ENCODE results near the gene MYO9A. TPM values are rescaled to one million over a fixed set of nuclear protein-coding genes. Genes with fewer than 3 reads are reported as not detected.
A peak's percentile ranks its signal among the peaks of the same experiment; 100 is the strongest.

Gene MYO9A
- polyA plus RNA-seq, 3 donors = 3.9 to 6.6 (median 5.0) TPM

DNA sequence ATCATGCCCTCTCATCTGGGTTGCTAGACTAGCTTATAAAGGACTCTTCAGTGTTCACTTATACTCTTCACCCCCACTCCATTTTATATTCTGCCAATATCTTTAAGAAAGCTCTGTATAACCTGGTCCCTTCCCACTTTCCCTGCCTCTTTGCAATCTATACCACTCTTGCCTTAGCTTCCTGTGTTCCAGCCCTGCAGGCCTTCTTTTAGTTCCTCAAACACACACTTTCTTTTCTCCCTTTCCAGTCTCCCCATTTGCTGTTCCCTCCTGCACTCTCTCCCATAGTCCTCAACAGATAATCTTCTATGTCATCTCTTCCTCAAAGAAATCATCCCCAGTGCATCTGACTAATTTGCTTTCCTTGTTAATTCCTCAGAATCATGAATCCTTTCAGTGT lies 29.0 kb upstream of the MYO9A start:
- peaks cover 13% of the 10 kb centered on the region for H3K4me1 Mint-ChIP-seq
- Histone ChIP-seq H2AFZ (ENCODE audit: insufficient read depth, low read depth, low read length, poor library complexity, severe bottlenecking) (no peak overlapping the region), H3K36me3 (replicated peaks in 1 of 2; ENCODE audit: control insufficient read depth in 1 of 2, insufficient read depth in 2 of 2, low read length in 2 of 2) (no peaks in the 10 kb centered on the region), H3K9ac (ENCODE audit: insufficient read depth, low read length, poor library complexity, severe bottlenecking) (no peak overlapping the region), H3K9me3 (replicated peaks in 1 of 2; ENCODE audit: control insufficient read depth in 1 of 2, insufficient read depth in 1 of 2, low read length in 2 of 2) (no peaks in the 10 kb centered on the region), H3K4me1 (ENCODE audit: control insufficient read depth in 1 of 2, insufficient read depth in 2 of 2, low read length in 2 of 2) (peaks cover 11 to 12% of the 10 kb centered on the region in 2 donors), H3K4me3 (replicated peaks in 1 of 3; ENCODE audit: low read depth in 2 of 3, low read length in 3 of 3) (no peak overlapping the region), H3K4me2 (replicated peaks; ENCODE audit: extremely low read depth, low read length, poor library complexity, severe bottlenecking) (no peak overlapping the region), H3K27me3 (ENCODE audit: control insufficient read depth in 2 of 2, insufficient read depth in 2 of 2, low read length in 2 of 2) (no peaks in the 10 kb centered on the region), H4K20me1 (ENCODE audit: insufficient read depth, low read length) (no peaks in the 10 kb centered on the region), H3K27ac (ENCODE audit: low read depth in 1 of 2, low read length in 2 of 2) (no peak overlapping the region), H3K79me2 (ENCODE audit: insufficient read depth, low read length) (no peaks in the 10 kb centered on the region)
- H3K27ac Mint-ChIP-seq = peak overlapping the region in 1 of 7 donors; percentile 75
- H3K27me3 Mint-ChIP-seq (ENCODE audit: low read depth in 3 of 3) = no peaks in the 10 kb centered on the region
- no peaks in the 10 kb centered on the region for H3K36me3 Mint-ChIP-seq
- H3K4me3 Mint-ChIP-seq = no peak overlapping the region
- no peaks in the 10 kb centered on the region for H3K9me3 Mint-ChIP-seq
- TF ChIP-seq, protein P1, sequence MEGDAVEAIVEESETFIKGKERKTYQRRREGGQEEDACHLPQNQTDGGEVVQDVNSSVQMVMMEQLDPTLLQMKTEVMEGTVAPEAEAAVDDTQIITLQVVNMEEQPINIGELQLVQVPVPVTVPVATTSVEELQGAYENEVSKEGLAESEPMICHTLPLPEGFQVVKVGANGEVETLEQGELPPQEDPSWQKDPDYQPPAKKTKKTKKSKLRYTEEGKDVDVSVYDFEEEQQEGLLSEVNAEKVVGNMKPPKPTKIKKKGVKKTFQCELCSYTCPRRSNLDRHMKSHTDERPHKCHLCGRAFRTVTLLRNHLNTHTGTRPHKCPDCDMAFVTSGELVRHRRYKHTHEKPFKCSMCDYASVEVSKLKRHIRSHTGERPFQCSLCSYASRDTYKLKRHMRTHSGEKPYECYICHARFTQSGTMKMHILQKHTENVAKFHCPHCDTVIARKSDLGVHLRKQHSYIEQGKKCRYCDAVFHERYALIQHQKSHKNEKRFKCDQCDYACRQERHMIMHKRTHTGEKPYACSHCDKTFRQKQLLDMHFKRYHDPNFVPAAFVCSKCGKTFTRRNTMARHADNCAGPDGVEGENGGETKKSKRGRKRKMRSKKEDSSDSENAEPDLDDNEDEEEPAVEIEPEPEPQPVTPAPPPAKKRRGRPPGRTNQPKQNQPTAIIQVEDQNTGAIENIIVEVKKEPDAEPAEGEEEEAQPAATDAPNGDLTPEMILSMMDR (IDR thresholded peaks at IDR 0.05) = no peak
- intact Hi-C loops (cut with micrococcal nuclease) = no loop called here
- no peak for DNase-seq

DNA sequence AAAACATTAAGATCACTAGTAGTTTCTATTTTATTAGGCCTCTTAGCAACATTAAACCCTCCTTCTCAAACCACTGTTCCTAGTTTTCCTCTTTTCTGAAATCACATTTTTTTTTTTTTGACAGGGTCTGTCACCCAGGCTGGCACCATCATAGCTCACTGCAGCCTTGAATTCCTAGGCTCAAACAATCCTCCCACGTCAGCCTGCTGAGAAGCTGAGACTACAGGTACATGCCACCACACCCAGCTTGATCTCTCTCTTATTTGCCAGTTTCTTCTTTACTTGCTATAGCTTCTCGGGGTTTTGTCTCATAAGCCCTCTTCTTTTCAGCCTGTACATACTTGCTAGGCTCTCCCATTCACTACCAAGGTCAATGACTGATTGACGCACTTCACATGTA lies 28.3 kb upstream of the MYO9A start:
- Histone ChIP-seq H3K27ac (ENCODE audit: low read depth in 1 of 2, low read length in 2 of 2) (no peak overlapping the region), H3K9me3 (replicated peaks in 1 of 2; ENCODE audit: control insufficient read depth in 1 of 2, insufficient read depth in 1 of 2, low read length in 2 of 2) (no peaks in the 10 kb centered on the region), H3K4me1 (ENCODE audit: control insufficient read depth in 1 of 2, insufficient read depth in 2 of 2, low read length in 2 of 2) (peaks cover 11 to 12% of the 10 kb centered on the region in 2 donors), H3K9ac (ENCODE audit: insufficient read depth, low read length, poor library complexity, severe bottlenecking) (no peak overlapping the region), H3K79me2 (ENCODE audit: insufficient read depth, low read length) (no peaks in the 10 kb centered on the region), H3K36me3 (replicated peaks in 1 of 2; ENCODE audit: control insufficient read depth in 1 of 2, insufficient read depth in 2 of 2, low read length in 2 of 2) (no peaks in the 10 kb centered on the region), H4K20me1 (ENCODE audit: insufficient read depth, low read length) (no peaks in the 10 kb centered on the region), H3K4me2 (replicated peaks; ENCODE audit: extremely low read depth, low read length, poor library complexity, severe bottlenecking) (no peak overlapping the region), H3K27me3 (ENCODE audit: control insufficient read depth in 2 of 2, insufficient read depth in 2 of 2, low read length in 2 of 2) (no peaks in the 10 kb centered on the region), H3K4me3 (replicated peaks in 1 of 3; ENCODE audit: low read depth in 2 of 3, low read length in 3 of 3) (no peak overlapping the region), H2AFZ (ENCODE audit: insufficient read depth, low read depth, low read length, poor library complexity, severe bottlenecking) (no peak overlapping the region)
- H3K4me1 Mint-ChIP-seq = peaks cover 18% of the 10 kb centered on the region
- H3K36me3 Mint-ChIP-seq = no peaks in the 10 kb centered on the region
- no peaks in the 10 kb centered on the region for H3K27me3 Mint-ChIP-seq (ENCODE audit: low read depth in 3 of 3)
- 97% methylated on average over 3 of the region's 3 CpGs for WGBS (ENCODE audit: insufficient coverage)
- no peak overlapping the region for H3K27ac Mint-ChIP-seq
- H3K9me3 Mint-ChIP-seq = no peaks in the 10 kb centered on the region
- TF ChIP-seq, protein P1 (IDR thresholded peaks at IDR 0.05) = no peak
- DNase-seq = no peak
- intact Hi-C loops (cut with micrococcal nuclease) = no loop called here
- no peak overlapping the region for H3K4me3 Mint-ChIP-seq
